H54 (cell line): Measurements from ENCODE around the gene HAUS8.
A peak's percentile ranks its signal among the peaks of the same experiment; 100 is the strongest.

Experiments
- DNase-seq: peaks from one replicate; pipeline ENCODE4 v3.0.0; 2011; ENCODE audit warnings: low spot score, mixed read lengths; ENCODE audit not compliant: insufficient read length
- FAIRE-seq: peaks from 3 replicates; lab custom pipeline; 2011; peaks lifted over from hg19 to GRCh38; lab: Jason Lieb, UNC
- POLR2A ChIP-seq: IDR thresholded peaks from 2 replicates; pipeline ENCODE4 v1.6.1; 2011; ENCODE audit warnings: low read depth, mild to moderate bottlenecking, low read length

HAUS8 gene

DNA sequence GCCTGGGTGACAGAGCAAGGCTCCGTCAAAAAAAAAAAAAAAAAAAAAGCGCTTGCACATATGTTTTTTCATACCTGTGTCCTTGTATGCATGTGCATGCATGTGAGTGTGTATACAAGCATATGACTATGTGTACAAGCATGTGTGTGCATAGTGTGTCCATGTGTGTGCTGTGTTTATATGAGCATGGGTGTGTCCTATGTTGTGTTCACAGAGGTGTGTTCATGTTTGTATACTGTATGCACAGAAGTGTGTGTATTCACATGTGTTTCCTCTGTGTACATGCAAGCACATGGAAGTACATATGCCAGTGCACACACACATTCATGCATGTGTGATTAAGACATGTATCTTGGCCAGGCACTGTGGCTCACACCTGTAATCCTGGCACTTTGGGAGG lies 17.4 kb upstream of the HAUS8 start:
- DNase-seq (no peak), FAIRE-seq (no peak)
- TF ChIP-seq POLR2A, result no peak

DNA sequence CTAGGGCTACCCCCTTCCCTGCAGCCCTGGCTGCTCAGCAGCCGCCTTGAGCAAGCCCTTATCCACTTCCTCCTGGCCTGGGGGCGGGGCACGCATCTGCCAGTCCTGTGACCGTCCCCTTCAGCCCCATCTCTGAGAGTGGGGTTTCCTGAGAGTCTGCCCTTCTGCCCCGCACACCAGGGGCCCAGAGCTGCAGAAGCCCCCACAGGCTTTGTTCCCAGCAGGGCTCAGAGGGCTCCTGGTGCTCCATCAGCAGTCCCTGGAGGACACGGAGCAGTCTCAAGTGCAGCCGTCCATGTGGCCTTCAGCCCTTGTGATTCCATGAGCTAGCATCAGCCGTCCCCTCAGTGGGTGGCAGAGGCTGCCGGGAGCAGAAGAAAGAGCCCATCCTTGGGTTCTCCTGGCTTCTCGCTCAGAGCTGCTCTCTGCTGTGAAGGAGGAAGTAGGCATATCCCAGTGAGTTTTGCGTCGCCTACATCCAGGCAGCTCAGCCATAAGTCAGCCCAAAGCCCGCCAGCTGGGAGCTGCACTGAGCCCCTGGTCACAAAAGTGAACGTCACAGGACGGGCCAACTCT lies 16.6 kb upstream of the HAUS8 start:
- TF ChIP-seq POLR2A, result no peak
- DNase-seq (no peak), FAIRE-seq (no peak)

DNA sequence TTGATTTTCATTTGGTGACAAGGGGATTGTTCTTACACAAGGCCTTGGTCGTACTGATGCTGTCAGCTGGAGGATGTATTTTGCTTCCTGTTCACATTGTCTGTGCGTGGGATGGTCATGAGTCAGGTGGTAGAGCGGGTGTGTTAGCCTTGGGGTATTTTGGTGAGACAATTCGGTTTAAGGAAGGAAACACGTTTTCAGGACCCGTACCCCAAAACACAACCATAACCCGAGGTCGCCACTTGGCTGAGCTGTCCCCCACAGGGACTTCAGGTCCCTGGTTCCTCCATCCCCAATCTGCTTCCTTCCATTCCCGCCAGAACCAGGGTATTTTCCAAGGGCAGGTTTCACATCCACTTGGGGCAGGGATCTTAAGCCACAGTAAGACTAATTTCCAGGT lies 15.3 kb upstream of the HAUS8 start:
- FAIRE-seq (no peak), DNase-seq (no peak)
- TF ChIP-seq POLR2A, result no peak

DNA sequence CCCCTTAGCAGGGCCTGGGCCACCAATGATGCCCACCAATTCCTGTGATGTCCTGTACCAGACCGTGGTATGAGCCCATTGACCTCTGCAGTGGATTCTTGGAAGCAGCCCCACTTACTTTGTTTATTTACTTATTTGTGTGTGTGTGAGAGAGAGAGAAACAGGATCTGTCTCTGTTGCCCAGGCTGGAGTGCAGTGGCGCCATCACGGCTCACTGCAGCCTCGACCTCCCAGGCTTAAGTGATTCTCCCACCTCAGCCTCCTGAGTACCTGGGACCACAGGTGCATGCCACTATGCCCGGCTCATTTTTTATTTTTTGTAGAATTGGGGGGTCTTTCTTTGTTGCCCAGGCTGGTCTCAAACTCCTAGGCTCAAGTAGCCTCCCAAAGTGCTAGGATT lies 13.3 kb upstream of the HAUS8 start:
- DNase-seq, result no peak
- FAIRE-seq, result no peak
- no peak for TF ChIP-seq POLR2A

DNA sequence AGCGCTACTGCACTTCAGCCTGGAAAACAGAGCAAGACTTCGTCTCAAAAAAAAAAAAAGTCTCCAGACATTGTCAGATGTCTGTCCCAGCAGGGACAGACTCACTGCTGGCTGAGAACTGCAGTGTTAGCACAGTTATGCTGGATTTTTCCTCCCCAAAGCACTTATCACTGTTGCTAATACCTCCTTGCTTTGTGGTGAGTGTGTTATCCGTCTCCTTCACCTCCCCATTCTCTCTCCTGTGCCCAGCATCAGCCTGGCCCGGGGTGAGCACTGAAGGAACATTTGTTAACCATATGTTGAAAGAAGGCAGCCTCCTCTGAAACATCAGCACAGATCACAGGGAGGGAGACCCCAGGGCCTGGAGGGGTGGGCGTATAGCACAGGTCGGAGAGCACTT lies 11.6 kb upstream of the HAUS8 start:
- FAIRE-seq (no peak), DNase-seq (no peak)
- no peak for TF ChIP-seq POLR2A

DNA sequence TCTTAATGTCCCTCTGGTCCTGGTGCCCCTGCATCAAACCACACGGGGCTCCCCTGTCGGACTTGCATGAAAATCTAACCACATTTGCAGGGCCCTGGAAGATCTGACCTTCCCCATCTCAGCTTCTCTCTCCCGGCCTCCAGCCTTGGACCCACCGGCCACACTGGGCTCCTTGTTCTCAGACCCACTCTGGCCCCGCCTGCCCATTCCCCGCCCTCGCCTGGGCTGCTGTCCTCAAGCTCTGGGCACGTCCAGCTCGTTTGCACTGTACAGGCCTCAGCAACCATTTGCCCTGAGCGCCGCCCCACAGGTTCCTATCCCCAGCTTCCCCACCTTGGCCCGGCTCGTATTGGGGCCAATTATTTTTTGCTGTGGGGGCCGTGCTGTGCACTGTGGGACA lies 10.9 kb upstream of the HAUS8 start:
- DNase-seq (no peak), FAIRE-seq (no peak)
- no peak for TF ChIP-seq POLR2A

DNA sequence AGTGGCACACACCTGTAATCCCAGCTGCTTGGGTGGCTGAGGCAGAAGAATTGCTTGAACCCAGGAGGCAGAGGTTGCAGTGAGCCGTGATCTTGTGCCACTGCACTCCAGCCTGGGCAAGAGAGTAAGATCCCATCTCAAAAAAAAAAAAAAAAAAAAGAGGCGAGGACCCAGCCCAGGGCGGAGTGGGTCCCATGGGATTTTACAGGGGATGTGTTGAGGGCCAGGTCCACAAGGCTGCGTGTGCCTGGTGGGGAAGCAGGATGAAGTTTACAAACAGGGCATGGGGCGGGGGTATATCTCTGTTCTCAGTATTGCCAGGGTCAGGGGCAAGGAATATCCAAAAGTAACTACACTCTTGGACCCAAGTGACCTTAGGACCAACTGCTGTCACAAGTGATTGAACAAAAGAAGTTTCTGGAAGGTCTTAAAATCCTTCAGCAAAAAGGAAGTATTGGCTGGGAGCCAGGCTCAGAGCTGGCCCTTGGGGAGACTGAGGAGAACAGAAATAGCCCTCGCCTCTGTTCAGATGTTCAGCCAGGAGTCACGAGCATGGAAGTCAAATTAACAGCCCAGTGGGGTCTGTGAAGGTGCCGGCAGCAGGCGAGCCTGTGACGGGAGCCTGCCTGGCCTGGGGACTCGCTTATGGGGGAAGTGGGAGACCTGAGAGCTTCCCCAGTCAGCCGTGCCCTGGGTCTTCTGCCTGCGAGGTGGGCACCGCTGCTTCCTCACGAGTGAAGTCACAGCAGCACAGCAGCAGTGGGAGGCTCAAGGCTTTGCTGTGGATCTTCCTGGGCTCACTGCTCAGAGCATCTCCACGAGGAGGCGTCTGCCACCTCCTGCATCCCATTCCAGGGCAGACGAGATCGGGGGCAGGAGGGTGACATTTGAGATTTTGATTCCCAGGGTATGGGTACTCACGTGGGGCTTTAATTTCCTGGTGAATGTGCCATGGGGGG lies 6.7 kb upstream of the HAUS8 start:
- DNase-seq, result no peak
- FAIRE-seq, result no peak
- no peak for TF ChIP-seq POLR2A

DNA sequence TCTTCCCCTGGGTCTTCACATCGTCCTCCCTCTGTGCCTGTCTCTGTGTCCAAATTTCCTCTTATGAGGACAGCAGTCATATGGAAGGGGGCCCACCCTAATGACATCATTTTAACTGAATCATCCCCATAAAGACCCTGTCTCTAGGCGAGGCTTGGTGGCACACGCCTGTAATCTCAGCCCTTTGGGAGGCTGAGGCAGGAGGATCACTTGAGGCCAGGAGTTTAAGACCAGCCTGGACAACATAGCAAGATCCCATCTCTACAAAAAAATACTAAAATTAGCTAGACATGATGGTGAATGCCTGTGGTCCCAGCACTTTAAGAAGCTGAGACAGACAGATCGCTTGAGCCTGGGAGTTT lies 5.2 kb upstream of the HAUS8 start:
- FAIRE-seq (no peak), DNase-seq (no peak)
- TF ChIP-seq POLR2A, result no peak

DNA sequence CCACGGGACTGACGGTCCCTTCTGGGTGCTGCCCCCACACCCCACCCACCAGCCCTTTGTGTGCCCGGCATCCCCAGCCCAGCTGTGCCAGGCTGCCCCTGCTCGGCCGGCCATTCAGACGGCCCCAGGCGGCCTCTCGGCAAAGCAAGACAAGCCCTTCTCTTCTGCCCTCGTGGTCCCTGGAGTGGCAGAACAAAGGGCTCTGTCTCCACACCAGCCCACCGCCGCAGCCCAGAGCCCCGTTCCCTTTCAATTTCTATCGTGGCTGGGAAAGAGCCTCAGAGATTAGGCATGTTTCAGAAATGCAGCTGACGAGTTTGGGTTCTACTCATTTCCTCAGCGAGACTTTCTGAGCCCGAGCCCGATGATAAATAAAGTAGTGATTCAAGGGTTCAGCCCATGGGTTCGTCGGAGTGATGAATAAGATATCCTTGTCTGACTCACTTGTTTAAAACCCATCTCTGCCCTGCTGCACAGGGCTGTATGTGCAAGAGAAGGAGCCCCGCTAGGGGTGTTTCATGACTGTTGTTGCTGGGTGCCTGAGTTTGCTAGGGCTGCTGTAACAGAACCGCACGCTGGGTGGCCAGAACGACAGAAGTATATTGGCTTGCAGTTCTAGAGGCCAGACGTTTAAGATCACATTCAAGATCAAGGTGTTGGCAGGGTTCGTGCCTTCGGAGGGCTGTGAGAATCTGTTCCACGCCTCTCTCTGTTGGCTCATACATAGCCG lies 4.6 kb upstream of the HAUS8 start:
- FAIRE-seq (peak; percentile 92), DNase-seq (peak; percentile 96)
- no peak for TF ChIP-seq POLR2A

DNA sequence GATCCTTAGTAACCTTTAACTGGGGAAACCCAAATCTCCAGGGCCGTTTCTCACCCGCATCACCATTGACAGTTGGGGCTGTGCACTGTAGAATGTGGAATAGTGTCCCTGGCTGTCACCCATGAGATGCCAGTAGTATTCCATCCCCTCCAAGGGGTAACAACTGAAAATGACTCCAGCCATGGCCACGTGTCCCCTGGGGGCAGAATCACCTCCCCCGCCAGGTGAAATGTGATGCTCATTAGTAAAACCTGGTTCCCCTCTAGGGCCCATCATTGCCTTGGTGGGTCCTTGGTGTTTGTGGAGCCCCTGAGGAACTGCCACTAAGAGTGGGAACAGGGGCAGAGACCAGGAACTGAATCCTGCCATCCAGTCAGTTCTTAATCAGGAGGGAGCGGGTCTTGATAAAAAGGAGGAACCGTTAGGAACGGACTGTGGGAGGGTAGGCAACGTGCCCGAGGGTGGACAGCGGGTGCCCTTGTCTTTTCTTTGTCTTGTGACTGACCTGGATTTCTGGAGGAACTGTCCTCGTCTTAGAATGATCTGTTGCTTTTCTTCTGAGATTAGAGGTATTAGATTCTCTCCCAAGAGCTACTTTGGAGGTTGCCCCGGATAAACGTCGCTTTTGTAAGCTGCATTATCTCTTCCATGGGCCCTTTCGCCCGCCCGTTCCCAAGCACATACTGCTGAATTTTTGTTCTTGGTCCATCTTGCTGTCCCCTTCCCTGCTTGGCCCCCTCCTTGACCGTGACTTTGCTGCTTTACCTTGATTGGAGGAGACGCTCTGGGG lies 3.9 kb upstream of the HAUS8 start:
- FAIRE-seq (no peak), DNase-seq (no peak)
- no peak for TF ChIP-seq POLR2A

DNA sequence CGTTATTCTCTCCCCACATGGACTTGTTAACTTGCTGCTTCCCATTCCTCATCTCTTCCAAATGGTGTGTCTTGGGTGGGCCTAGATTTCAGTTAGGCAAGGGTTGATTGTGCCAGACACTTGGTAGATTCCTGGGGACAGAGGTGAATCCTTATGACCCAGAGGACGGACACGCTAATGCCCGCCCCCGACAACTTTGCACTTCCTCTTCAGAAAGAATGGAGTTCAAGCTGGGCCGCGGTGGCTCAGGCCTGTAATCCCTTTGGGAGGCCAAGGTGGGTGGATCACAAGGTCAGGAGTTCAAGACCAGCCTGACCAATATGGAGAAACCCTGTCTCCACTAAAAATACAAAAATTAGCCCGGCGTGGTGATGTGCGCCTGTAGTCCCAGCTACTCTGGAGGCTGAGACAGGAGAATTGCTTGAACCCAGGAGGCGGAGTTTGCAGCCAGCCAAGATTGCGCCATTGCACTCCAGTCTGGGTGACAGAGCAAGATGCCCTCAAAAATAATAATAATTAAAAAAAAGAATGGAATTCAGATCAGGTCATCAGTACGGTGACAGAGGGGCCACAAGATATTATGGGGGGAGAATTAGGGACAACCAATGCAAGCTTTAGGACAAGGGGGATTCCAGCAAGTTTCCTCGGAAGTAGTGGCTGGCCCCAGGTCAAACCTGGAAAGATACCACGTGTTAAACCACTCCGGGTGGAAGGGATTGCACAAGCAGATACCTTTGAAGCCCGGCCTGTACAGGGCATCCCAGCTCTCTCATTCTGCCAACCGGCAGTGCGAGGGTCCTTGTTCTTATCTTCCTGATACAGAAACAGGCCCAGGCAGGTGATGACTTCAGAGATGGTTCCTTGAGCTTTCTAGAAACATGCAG lies 3.0 kb upstream of the HAUS8 start:
- FAIRE-seq, result no peak
- DNase-seq, result no peak
- no peak for TF ChIP-seq POLR2A

DNA sequence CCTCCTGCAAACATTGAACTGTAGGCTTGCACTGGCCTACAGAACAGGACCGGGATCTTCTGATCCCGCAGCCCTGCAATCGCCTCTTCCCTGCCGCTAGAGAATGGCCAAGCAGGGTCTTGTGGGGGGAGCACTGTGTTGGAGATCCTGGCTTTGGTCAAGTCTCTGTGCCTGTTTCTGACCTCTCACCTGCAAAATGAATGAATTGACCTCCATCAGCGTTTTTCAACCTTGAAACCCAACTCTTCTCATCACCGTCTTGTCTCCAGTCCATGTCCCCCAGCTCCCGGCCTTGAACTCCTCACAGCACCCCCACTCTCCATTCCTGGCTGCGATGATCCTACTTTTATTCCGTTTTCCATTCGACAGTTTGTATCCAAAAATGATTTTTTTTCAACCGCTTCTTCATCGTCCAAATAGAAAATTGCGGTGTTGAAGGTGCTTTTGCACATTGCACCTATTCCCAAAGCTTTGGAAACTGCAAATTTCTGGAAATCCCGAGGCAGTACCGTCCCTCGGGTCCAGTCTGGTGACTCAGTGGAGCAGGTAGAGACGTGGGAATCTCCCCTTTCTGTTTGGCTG lies 2.3 kb upstream of the HAUS8 start:
- TF ChIP-seq POLR2A, result no peak
- DNase-seq (no peak), FAIRE-seq (no peak)

DNA sequence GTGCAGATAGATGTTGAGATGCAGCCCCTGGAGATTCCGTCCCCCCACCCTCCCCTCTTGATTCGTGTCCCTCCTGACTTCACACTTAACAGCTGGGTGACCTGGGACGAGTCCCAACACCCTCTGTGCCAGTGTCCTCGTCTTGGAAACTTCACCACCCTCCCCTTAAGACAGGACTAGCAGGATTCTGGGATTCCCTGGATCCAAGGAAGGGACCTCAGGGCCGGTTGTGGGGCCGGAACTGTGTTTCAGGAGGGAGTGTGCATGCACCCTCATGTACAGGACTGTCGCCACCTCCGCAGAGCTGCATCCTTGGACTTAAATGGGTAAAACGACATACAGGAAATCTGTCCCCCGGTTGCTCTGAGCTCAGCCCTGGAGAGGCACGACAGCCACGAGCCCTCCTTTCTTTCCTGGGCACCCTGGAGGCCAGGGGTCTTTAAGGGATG lies 1.3 kb upstream of the HAUS8 start:
- no peak for TF ChIP-seq POLR2A
- DNase-seq (no peak), FAIRE-seq (no peak)
